Measurements from ENCODE around the gene XYLT2.

XYLT2 gene

GRCh38 chr17:50372758-50373556 lies 27.0 kb downstream of the XYLT2 start, which contains the start of the genes EME1 and MRPL27:
Gene EME1 (plus strand): TSS chr17:50373229. CDS start chr17:50375209, 1,980 bp downstream.
Gene MRPL27 (minus strand): TSS chr17:50373184. CDS start chr17:50373170, 14 bp downstream.
- peak; percentile 95 for ATAC-seq (ENCODE audit: low read depth)
- DNase-seq (ENCODE audit: low spot score in 2 of 2), result peak; percentile 88 to 93
- no peaks in the 10 kb centered on the region for H3K9me3 Mint-ChIP-seq
- peaks cover 15% of the 10 kb centered on the region for H3K4me1 Mint-ChIP-seq
- H3K4me3 Mint-ChIP-seq, result peak within 1 kb of the TSS; percentile 99
- peaks cover 10% of the 10 kb centered on the region for H3K36me3 Mint-ChIP-seq
- no peaks in the 10 kb centered on the region for H3K27me3 Mint-ChIP-seq
- H3K27ac Mint-ChIP-seq, result peak within 1 kb of the TSS; percentile 98

- ATAC-seq (ENCODE audit: low read depth) (no peak), DNase-seq (ENCODE audit: low spot score in 2 of 2) (no peak)
- Mint-ChIP-seq H3K4me3 (peak overlapping the region; percentile 14), H3K36me3 (peaks cover 5% of the 10 kb centered on the region), H3K27me3 (no peaks in the 10 kb centered on the region), H3K4me1 (peaks cover 15% of the 10 kb centered on the region), H3K27ac (no peak overlapping the region), H3K9me3 (no peaks in the 10 kb centered on the region)
Observed at GRCh38 chr17:50373705-50374104, 27.8 kb downstream of the XYLT2 start.

- Mint-ChIP-seq H3K4me3 (no peak overlapping the region), H3K27me3 (no peaks in the 10 kb centered on the region), H3K4me1 (peaks cover 15% of the 10 kb centered on the region), H3K36me3 (peaks cover 5% of the 10 kb centered on the region), H3K27ac (no peak overlapping the region), H3K9me3 (no peaks in the 10 kb centered on the region)
- DNase-seq (ENCODE audit: low spot score in 2 of 2) (no peak), ATAC-seq (ENCODE audit: low read depth) (no peak)
Observed at GRCh38 chr17:50375858-50376538, 30.1 kb downstream of the XYLT2 start.

GRCh38 chr17:50379351-50380132 lies 33.6 kb downstream of the XYLT2 start:
- peaks cover 9% of the 10 kb centered on the region for H3K36me3 Mint-ChIP-seq
- H3K27ac Mint-ChIP-seq, result no peak overlapping the region
- H3K4me1 Mint-ChIP-seq, result no peaks in the 10 kb centered on the region
- ATAC-seq (ENCODE audit: low read depth) (no peak), DNase-seq (ENCODE audit: low spot score in 2 of 2) (no peak)
- H3K9me3 Mint-ChIP-seq, result no peaks in the 10 kb centered on the region
- H3K4me3 Mint-ChIP-seq, result no peak overlapping the region
- no peaks in the 10 kb centered on the region for H3K27me3 Mint-ChIP-seq

- Mint-ChIP-seq H3K4me1 (no peaks in the 10 kb centered on the region), H3K9me3 (no peaks in the 10 kb centered on the region), H3K36me3 (peaks cover 18% of the 10 kb centered on the region), H3K27me3 (no peaks in the 10 kb centered on the region), H3K27ac (no peak overlapping the region), H3K4me3 (no peak overlapping the region)
- no peak for DNase-seq (ENCODE audit: low spot score in 2 of 2)
- no peak for ATAC-seq (ENCODE audit: low read depth)
Observed at GRCh38 chr17:50380369-50381259, 34.7 kb downstream of the XYLT2 start.

GRCh38 chr17:50381260-50381815 lies 35.4 kb downstream of the XYLT2 start:
- H3K27ac Mint-ChIP-seq, result no peak overlapping the region
- ATAC-seq (ENCODE audit: low read depth) (no peak), DNase-seq (ENCODE audit: low spot score in 2 of 2) (no peak)
- H3K27me3 Mint-ChIP-seq, result no peaks in the 10 kb centered on the region
- no peak overlapping the region for H3K4me3 Mint-ChIP-seq
- H3K4me1 Mint-ChIP-seq, result peaks cover under 1% of the 10 kb centered on the region
- H3K9me3 Mint-ChIP-seq, result no peaks in the 10 kb centered on the region
- peaks cover 20% of the 10 kb centered on the region for H3K36me3 Mint-ChIP-seq

GRCh38 chr17:50381920-50382319 lies 36.0 kb downstream of the XYLT2 start:
- H3K36me3 Mint-ChIP-seq, result peaks cover 25% of the 10 kb centered on the region
- H3K27me3 Mint-ChIP-seq, result no peaks in the 10 kb centered on the region
- H3K27ac Mint-ChIP-seq, result no peak overlapping the region
- DNase-seq (ENCODE audit: low spot score in 2 of 2) (no peak), ATAC-seq (ENCODE audit: low read depth) (no peak)
- H3K9me3 Mint-ChIP-seq, result no peaks in the 10 kb centered on the region
- H3K4me3 Mint-ChIP-seq, result no peak overlapping the region
- peaks cover 3% of the 10 kb centered on the region for H3K4me1 Mint-ChIP-seq

GRCh38 chr17:50382931-50383330 lies 37.0 kb downstream of the XYLT2 start:
- Mint-ChIP-seq H3K36me3 (peaks cover 33% of the 10 kb centered on the region), H3K27ac (no peak overlapping the region), H3K9me3 (no peaks in the 10 kb centered on the region), H3K4me3 (no peak overlapping the region), H3K4me1 (peaks cover 3% of the 10 kb centered on the region), H3K27me3 (no peaks in the 10 kb centered on the region)
- DNase-seq (ENCODE audit: low spot score in 2 of 2), result no peak
- no peak for ATAC-seq (ENCODE audit: low read depth)

GRCh38 chr17:50386510-50386909 lies 40.6 kb downstream of the XYLT2 start:
- no peak overlapping the region for H3K27ac Mint-ChIP-seq
- no peaks in the 10 kb centered on the region for H3K9me3 Mint-ChIP-seq
- DNase-seq (ENCODE audit: low spot score in 2 of 2) (no peak), ATAC-seq (ENCODE audit: low read depth) (no peak)
- H3K36me3 Mint-ChIP-seq, result peaks cover 44% of the 10 kb centered on the region
- no peaks in the 10 kb centered on the region for H3K27me3 Mint-ChIP-seq
- peaks cover 8% of the 10 kb centered on the region for H3K4me1 Mint-ChIP-seq
- no peak overlapping the region for H3K4me3 Mint-ChIP-seq

- H3K4me1 Mint-ChIP-seq, result peaks cover 15% of the 10 kb centered on the region
- H3K4me3 Mint-ChIP-seq, result no peak overlapping the region
- H3K36me3 Mint-ChIP-seq, result peaks cover 50% of the 10 kb centered on the region
- no peak for ATAC-seq (ENCODE audit: low read depth)
- DNase-seq (ENCODE audit: low spot score in 2 of 2), result no peak
- H3K9me3 Mint-ChIP-seq, result no peaks in the 10 kb centered on the region
- no peak overlapping the region for H3K27ac Mint-ChIP-seq
- H3K27me3 Mint-ChIP-seq, result no peaks in the 10 kb centered on the region
Observed at GRCh38 chr17:50388728-50389127, 42.8 kb downstream of the XYLT2 start.

GRCh38 chr17:50389534-50389933 lies 43.6 kb downstream of the XYLT2 start:
- Mint-ChIP-seq H3K4me1 (peaks cover 19% of the 10 kb centered on the region), H3K27me3 (no peaks in the 10 kb centered on the region), H3K36me3 (peaks cover 51% of the 10 kb centered on the region), H3K27ac (no peak overlapping the region), H3K4me3 (no peak overlapping the region), H3K9me3 (no peaks in the 10 kb centered on the region)
- no peak for ATAC-seq (ENCODE audit: low read depth)
- no peak for DNase-seq (ENCODE audit: low spot score in 2 of 2)

- Mint-ChIP-seq H3K4me3 (no peak overlapping the region), H3K27me3 (no peaks in the 10 kb centered on the region), H3K4me1 (peaks cover 30% of the 10 kb centered on the region), H3K36me3 (peaks cover 33% of the 10 kb centered on the region), H3K27ac (peak overlapping the region; percentile 43), H3K9me3 (no peaks in the 10 kb centered on the region)
- no peak for DNase-seq (ENCODE audit: low spot score in 2 of 2)
- no peak for ATAC-seq (ENCODE audit: low read depth)
Observed at GRCh38 chr17:50392621-50393020, 46.7 kb downstream of the XYLT2 start.

GRCh38 chr17:50393700-50394099 lies 47.8 kb downstream of the XYLT2 start:
- ATAC-seq (ENCODE audit: low read depth), result no peak
- H3K36me3 Mint-ChIP-seq, result peaks cover 26% of the 10 kb centered on the region
- H3K4me1 Mint-ChIP-seq, result peaks cover 33% of the 10 kb centered on the region
- no peak overlapping the region for H3K27ac Mint-ChIP-seq
- no peak overlapping the region for H3K4me3 Mint-ChIP-seq
- no peaks in the 10 kb centered on the region for H3K27me3 Mint-ChIP-seq
- no peaks in the 10 kb centered on the region for H3K9me3 Mint-ChIP-seq
- no peak for DNase-seq (ENCODE audit: low spot score in 2 of 2)
